Activated gamma-delta T cell (primary cell): ENCODE data around the gene MCM8.
"Not testable (repeated sequence)": the region's sequence is repeated elsewhere in the genome, so short reads cannot be mapped to it uniquely, and the experiment has no call there.

ENCODE experiments used
- DNase-seq: peaks from one replicate; lab custom pipeline; 2025; lab: John Stamatoyannopoulos, UW

The MCM8 gene

DNA sequence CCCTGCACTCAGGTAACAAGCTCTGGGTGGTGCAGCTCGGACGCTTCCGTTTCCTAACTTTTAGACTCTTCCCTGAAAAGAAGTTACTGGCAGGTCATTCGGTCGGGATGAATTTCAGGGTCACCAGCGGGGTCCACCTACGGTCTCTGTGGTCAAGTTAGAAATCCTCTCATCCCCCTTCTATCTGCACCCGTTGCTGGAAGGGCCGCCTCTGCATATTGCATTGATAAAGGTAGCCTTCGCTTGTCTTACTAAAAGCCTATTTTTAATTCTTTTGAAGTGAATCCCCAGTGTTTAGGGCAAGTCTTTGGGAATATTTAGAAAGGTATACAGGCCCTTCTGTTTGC is 56.1 kb downstream of the MCM8 start:
- DNase-seq = no peak

DNA sequence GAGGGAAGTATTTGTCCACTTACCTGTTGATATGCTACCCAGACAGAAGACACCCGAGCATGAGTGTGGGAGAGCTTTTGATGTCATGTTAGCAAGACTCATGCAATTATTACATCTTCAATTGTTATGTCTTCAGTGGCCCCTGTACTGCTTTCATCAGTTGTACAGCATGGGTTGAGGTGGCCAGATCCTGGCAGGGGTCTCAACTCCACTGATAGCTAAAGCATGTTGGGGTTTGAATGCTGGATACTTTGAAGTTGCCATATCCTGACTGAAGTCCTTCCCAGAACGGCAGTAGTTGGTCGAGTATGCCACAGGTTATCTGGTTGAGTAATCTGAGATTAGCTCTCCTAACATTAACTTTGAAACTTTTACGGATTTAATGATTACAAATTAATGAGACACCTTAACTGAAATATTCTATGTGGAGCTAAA is 56.7 kb downstream of the MCM8 start:
- DNase-seq = no peak

DNA sequence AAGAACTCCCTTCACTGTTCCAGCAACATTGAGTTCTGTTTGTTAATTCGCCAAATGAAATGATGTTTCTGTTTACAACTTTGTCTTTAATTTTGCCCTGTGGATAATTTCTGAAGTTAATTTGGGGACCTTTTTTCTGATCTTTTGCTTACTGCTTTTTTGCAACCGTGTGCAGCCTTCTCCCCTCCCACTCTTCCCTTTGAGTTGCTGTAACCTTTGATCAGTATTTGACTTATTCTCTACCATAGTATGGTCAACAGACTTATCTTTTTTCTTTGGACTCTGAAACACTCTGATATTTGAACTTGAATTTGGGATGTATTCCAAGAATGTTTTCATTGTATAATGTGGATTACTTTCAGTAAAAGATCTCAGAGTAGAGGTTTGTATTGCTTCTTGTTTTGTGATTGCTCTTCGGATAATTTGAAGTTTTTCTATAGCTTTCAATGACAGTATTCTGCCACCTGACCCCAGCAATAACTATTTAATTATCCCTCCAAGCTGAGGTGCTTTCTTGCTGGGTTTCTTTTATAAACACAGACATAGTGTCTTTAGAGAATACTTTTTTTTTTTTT is 57.2 kb downstream of the MCM8 start:
- no peak for DNase-seq

DNA sequence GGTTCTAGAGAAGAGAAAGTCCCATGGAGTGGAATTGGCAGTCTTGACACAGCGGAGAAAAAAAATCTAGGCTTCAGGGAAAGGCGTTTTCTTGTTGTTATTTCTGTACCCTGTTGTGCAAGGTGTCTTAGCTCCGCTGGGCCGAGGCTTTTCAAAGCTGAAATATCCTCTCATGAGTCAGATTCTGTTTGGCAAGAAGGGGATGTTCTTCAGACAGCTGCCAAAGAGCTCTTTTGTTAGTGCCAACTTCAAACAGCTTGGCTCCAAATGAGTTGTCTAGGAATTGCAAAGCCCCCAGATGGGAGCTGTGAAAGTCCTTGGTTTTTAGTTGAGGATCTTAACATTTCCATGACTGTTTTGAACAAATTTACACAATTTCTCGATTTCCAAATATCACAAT is 57.8 kb downstream of the MCM8 start:
- no peak for DNase-seq

DNA sequence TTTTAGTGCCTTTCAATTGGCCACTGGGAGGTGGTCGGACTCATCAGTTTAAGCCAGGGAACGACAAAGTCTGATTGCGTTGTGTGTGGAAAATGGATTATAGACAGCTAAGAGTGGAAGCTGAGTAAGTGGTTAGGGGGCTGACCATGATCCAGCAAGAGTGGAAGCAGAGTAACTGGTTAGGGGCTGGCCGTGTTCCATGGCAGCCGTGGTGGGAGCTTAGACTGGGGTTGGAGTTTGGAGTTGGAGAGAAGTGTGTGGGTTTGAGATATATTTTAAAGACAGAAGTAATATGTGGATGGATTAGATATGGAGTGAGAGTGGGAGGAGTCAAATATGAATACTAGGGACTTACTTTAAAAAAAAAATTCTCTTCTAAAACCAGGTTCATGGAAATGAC is 61.7 kb downstream of the MCM8 start:
- no peak for DNase-seq

DNA sequence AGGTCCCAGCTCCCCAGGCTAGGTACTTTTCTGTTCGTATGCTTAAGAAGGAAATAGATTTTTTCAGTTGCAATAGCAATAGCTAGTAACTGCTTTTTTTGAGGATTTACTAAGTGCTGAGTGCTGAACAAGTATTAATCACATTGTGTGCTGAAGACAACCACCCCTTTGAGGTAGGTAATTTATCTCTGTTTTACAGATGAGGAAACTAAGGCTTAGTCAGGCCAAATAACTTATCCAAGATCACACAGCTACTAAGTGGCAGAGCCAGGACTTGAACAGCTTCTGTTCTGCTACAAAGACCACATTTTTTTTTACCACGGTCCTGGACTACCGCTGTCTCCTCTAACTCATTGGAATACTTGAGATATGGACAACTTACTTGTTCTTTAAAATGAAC is 63.6 kb downstream of the MCM8 start:
- DNase-seq = no peak

DNA sequence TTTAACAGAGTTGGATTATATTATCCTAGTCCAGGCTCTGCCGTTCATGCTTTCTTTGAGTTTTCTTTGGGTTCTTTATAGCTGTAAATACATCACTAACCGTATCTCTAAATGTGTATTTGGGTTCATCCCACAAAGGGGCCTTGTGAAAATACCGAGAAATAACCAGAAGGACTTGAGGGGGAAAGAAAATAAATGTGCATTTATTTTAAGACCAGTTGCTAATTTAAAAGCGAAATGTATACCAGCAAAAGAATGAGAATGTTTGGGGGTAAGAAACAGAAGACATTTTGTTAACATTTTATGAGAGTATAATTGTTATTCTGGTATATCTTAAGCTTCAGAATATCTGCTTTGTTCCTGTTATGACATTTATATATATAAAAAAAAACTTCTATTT is 64.5 kb downstream of the MCM8 start:
- no peak for DNase-seq

DNA sequence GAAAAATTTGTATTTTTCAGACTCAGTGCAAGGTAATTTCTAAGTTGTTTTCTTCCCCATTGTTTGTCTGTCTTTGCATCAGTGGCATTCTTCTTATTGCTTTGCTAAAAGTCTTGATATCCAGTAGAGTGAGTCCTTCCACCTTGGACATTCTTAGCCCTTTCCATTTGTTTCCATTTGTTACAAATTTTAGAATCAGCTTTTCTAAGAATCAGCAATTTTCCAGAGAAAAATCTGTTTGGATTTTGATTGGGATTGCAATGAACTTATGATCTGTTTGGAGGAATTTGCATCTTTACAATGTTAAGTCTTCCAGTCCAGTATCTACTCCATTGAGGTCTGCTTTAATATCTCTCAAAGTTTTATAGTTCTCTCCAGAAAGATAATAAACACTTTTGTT is 67.0 kb downstream of the MCM8 start:
- no peak for DNase-seq

DNA sequence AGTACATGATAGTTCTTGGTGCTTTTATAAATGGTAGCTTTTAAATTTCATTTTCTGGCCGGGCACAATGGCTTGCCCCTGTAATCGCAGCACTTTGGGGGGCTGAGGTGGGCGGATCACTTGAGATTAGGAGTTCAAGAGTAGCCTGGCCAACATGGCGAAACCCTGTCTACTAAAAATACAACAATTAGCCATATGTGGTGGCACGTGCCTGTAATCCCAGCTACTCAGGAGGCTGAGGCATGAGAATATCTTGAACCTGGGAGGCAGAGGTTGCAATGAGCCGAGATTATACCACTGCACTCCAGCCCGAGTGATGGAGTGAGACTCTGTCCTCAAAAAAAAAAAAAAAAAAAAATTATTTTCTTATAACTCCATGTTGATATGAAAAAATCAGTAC is 67.4 kb downstream of the MCM8 start:
- DNase-seq = no peak

DNA sequence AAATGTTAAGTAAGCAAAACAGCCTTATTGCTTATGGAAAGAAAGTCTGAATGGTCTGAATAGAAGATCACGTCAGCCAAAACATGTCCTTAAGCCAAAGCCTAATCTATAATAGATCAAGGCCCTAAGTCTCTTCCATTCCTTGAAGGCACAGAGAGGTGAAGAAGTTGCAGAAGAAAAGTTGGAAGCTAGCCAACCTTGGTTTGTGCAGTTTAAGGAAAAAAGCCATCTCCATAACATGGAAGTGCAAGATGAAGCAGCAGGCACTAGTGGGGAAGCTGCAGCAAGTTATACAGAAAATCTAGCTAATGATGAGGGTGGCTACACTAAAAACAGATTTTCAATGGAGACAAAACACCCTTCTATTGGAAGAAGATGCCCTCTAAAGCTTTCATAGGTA is 74.3 kb downstream of the MCM8 start:
- DNase-seq = no peak

DNA sequence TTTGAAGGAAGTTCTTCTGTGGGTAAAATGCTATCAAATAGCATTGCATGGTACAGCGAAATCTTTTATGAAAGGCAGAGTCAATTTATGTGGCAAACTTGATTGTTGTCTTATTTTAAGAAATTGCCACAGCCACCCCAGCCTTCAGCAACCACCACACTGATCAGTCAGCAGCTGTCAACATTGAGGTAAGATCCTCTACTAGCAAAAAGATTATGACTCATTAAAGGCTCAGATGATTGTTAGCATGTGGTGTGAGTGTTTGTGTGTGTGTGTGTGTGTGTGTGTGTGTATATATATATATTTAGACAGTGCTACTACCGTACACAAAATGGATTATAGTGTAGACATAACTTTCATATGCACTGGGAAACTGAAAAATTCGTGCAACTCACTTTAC is 75.6 kb downstream of the MCM8 start:
- DNase-seq = no peak

DNA sequence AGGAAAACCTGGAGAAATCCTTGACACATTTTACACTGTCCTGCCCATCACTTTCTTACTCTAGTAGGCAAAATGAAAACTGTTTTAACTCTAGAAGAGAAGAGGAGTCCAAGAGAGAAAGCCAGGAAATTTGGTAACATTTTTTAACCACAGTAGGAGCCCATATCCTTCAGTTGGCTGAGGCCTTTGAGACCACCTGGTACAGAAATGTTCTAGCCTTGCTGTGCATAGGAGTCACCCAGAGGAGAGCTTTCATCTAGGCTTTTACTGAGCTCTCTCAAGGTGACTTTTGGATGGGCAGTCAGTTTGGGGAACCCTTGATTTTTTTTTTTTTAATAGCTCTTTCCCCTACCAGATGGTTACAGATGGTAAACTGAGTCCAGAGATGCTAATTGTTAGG is 78.4 kb downstream of the MCM8 start:
- DNase-seq = no peak

DNA sequence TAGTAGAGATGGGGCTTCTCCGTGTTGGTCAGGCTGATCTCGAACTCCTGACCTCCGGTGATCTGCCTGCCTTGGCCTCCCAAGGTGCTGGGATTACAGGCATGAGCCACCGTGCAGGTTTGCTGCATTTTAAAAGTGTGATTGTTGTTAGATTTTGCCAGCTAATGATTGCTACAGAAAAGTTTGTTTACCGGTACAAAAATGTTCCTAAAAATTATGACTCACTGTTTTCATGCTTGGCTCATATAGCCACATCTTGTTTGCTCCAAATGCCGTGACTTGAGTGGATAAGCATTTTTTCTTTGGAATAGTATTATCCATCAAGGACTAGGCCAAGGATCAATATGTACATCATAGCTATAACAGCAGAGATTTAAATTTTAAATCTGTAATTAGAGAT is 79.1 kb downstream of the MCM8 start:
- DNase-seq = no peak

DNA sequence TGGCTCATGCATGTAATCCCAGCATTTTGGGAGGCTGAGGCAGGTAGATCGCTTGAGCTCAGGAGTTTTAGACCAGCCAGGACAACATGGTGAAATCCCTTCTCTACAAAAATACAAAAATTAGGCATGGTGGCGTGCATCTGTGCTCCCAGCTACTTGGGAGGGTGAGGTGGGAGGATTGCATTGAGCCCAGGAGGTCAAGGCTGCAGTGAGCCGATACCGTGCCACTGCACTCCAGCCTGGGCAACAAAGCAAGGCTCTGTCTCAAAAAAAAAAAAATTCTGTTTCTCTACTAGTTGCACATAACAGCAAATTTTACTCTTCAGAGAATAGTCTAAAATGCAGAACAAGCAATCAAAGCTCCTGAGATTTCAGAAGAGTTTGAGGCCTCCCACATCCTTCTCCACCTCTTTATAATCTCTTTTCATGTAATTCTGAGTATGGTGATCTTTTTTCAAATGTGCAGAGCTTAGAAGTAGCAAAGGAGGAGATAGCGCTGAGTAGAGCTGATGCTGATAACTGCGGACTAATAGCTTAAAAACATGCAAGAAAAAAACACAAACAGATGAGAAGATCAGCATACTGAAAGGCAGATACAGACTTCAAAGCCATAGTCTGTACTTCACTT is 80.1 kb downstream of the MCM8 start:
- DNase-seq = no peak

DNA sequence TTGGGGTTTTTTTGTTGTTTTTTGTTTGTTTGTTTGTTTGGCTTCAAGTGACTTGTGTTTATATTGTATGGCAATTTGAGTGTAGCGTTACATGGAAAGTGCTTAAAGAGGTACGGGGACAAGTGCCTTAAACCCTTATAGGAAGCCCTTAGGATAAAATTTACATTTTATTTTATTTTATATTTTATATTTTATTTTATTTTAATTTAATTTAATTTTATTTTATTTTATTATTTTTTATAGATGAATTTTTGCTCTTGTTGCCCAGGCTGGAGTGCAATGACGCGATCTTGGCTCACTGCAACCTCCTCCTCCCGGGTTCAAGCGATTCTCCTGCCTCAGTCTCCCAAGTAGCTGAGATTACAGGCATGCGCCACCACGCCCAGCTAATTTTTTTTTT is 82.5 kb downstream of the MCM8 start:
- DNase-seq = not testable (repeated sequence)

DNA sequence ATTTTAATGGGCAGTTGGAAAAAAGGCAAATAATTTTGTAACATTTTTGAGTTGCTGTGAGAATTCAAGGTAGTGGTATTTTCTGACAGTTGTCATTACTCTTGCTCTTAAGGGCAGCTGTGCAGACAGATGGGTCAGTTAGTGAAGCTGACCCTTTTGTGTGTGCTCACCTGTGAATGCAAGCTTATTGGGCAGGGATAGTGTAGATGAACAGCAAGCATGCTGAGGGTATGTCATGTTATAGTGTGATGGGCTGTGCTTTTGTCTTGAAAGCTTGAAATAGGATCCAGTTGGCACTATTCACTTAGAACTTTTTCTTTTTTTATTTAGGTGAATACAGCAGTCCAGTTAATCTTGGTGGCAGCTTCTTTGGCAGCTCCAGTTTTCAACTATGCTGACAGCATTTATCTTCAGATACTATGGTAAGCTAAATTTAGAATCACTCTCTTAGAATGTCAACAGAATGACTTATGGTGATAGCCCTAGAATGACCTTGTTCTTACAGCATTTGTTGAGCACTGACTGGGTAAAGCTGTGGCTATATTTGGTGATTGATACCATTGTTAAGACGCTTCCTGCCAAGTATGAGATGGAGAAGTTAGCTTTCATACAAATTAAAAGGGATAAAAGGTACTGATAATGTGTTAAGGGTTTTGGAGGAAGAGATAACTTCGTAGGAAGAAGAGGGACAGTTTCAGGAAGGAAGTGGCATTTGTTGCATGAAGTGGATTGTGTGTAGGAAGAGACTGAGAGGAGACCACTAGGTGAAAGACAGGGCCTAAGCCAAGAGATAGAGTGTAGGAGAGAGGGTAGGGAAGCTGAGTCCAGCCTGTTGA is 83.9 kb downstream of the MCM8 start:
- DNase-seq = no peak

DNA sequence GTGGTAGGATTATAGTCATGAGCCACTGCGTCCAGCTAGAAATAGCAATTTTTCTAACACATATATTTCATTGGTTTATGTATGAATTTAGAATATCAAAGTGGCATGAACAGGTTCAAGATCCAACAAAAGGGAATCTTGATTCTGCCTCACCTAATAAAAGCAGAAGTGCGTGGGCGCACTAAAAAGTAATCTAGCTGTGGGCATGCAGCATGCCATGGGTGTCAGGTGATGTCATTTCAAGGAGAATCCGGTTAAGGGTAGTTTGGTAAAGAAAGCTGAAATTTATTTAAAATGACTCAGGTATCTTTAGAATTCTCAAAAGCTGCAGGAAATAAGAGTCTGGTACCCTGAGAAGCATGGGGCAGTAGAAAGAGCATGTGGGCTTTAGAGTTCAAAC is 85.8 kb downstream of the MCM8 start:
- DNase-seq = no peak

DNA sequence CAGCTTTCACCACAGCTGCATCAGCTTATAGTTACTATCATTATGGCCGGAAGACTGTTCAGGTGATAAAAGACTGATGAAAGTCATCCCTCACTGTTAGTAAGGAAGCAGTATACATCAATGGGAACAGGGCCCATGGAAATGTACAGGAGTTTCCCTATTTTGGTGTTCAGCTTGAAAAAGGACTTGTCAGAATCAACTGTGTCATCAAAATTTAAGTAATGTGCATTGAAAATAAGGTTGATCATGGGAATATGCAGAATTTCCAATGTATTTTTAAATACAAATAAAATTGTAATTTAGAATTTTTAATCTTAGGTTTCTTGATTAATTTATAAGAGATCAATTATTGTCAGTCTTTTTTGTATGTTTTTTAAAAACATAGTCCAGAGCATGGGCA is 86.6 kb downstream of the MCM8 start:
- DNase-seq = no peak

DNA sequence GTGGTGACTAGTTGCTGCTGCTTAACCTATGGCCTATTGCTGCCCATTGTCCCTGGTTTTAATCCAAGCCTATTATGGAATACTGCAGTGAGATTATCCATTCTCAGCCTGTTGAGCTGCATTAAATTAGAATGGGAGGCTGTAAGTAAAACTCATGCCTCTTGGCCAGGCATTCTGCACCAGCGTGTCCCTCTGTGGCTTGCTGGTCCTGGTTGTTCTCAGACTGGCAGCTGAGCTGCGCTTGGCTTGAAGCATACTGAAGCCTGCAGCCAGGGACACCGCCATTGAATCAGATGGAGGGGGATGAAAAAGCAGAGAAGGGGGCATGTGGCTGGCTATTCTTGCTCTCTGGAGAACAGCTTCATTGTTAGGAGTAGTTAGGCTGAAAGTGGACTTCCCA is 87.8 kb downstream of the MCM8 start:
- DNase-seq = no peak

DNA sequence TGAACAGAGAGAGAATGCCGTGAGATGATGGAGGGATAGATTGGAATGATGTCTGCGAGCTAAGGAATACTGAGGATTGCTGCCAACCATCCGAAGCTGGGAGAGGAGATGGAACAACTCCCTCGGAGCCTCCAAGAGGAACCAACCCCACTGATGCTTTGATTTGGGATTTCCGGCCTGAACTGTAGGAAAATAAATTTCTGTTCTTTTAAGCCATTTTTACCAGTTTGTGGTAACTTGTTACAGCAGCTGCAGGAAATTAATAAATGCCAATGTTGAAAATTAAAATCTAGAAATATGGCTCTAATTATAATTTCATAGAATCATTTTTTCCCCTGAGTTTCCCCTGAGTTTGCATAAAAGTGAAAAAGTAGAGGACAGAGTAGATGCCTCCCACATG is 89.3 kb downstream of the MCM8 start:
- DNase-seq = no peak

DNA sequence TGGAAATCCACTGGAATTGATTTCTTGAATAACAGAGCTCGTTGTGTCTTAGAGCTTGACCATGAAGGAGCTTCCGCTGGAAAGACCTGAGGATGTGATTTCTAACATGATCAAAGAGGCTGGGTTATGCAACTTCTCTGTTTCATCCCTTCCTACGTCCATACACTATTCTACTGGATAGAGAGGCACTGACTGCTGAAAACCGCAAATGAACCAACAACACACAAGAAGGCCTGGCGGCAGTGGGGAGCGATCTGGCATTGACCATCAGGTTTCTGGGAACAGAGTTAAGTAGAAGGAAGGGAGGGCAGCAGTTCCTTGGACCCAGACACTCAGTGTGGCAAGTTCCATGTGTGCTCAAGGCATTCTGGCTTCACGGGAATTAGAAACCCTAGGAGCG is 90.1 kb downstream of the MCM8 start:
- no peak for DNase-seq

DNA sequence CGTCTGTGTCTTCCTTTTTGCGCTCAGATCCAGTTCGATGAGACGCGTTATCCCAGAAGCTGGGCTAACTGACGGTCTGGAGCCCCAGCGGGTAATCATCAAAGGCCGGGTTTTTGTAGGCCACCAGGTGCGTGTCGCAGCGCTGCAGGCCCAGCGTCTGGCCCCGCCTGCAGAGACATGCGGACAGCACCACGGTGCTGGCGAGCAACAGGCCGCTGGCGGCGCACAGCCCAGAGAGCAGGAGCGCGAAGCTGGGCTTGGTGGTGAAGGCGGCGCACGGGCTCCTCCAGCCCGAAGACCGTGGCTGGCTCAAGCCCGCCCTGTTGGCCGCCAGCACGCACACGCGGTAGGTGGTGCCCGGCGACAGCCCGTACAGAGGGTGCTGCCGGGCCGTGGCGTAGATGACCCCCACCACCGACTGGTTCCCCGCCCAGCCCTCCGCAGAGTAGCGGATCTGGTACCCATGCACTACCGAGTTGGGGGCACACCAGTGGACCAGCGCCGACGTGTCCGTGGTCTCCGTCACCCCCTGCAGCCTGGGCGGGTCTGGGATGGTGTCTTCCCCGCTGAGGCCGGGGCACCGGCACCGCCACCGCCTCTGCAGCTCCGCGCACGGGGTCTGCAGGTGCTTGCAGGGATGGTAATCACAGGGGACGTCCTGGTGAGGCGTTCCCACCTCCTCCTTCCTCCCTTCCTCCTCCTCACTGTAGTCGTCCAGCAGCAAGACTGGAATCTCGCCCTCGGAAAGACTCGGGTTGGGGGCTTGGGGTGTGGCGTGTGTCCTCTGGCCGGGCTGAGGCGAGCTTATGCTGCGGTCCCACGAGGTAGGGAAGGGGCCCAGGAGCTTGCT is 90.7 kb downstream of the MCM8 start:
- no peak for DNase-seq

DNA sequence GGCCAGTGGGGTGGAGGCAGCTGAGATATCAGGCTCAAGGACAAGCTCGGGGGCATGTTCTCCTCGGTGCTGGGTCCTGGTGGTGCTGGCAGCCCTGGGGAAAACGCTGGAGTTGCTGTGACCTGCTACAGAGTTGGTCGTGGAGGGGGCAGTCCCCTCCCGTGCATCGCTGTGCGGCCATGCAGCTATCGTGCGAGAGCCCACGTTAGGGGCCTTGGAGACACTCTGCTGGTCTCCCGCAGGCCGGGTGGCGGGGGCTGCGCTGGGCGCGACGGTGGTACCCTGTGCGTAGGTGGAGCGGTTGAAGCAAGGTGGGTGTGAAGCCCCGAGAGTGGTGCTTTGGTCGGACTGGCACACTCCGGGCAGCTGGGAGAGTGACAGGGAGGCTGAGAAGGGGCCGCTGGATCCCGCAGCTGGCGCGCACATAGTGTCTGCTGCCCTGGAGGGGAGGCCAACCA is 91.4 kb downstream of the MCM8 start:
- DNase-seq = no peak
